ENCODE results near the gene ALDH1A2.
"Not testable (repeated sequence)": the region's sequence is repeated elsewhere in the genome, so short reads cannot be mapped to it uniquely, and the experiment has no call there.

ALDH1A2 gene

GRCh38 chr15:58039079-58040035 lies 26.2 kb downstream of the ALDH1A2 start:
- no peaks in the 10 kb centered on the region for H3K36me3 Mint-ChIP-seq
- no peak overlapping the region for H3K4me3 Mint-ChIP-seq
- no peak overlapping the region for H3K27ac Mint-ChIP-seq
- peaks cover 22% of the 10 kb centered on the region for H3K27me3 Mint-ChIP-seq
- no peaks in the 10 kb centered on the region for H3K9me3 Mint-ChIP-seq (ENCODE audit: low read depth)
- no peaks in the 10 kb centered on the region for H3K4me1 Mint-ChIP-seq (ENCODE audit: low read depth)

DNA sequence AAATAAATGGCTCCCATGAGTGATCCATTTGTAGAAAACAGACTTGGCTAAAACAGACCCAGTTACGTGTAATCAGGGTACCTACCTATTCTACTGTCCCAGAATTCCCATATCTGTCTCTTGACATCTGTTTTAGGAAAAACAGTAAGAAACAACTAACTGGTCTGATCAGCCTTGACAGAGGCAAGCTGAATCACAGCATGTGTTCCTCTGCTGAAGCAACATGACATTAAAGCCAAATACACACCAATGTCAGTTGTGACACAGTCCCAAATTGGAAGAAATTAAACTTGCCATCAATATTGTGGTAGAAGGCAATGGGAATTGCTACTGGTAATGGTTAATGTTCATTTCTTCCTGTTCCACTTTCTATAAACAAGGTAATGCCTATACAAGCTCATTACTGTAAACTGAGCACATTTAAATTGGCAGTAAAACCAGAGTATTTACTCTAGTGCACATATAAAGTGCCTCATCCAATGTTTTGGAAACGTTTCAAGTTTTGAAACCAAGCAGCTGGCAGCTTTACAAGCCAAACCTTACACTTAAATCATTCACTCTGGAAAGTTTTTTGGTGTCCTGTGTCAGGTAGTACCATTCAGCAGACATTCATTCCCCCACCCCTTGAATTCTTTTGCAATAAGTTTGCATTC lies 27.0 kb downstream of the ALDH1A2 start:
- no peak overlapping the region for H3K27ac Mint-ChIP-seq
- peaks cover 17% of the 10 kb centered on the region for H3K27me3 Mint-ChIP-seq
- H3K36me3 Mint-ChIP-seq = no peaks in the 10 kb centered on the region
- H3K9me3 Mint-ChIP-seq (ENCODE audit: low read depth) = no peaks in the 10 kb centered on the region
- H3K4me3 Mint-ChIP-seq = no peak overlapping the region
- H3K4me1 Mint-ChIP-seq (ENCODE audit: low read depth) = no peaks in the 10 kb centered on the region

DNA sequence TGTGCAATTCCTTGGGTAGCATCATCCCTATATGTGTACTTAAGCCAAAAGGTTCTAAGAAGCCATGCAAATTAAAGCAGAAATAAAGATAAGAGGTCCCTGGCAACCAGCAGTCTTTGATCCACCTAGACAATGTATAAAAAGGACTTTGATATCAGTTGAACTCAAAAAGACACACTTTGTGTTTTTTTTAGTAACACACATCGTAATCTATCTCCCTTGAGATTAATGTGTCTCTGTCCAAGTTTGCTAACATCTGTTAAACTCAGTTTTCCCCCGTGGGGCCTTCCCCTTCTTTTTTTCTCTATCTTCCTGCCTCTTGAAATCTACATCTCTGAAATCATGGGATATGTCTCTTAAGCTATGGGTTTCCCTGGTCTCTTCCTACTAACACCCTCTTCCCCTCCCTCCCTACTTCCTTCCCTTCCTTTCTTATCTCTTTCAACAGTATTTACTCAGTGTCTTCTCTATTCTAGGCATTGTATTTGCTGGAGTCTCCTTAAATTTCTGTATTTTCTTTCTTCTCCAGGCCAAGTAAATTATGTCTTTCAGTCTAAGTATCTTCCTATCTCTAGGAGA lies 27.7 kb downstream of the ALDH1A2 start:
- H3K9me3 Mint-ChIP-seq (ENCODE audit: low read depth) = no peaks in the 10 kb centered on the region
- peaks cover 14% of the 10 kb centered on the region for H3K27me3 Mint-ChIP-seq
- no peaks in the 10 kb centered on the region for H3K36me3 Mint-ChIP-seq
- H3K4me1 Mint-ChIP-seq (ENCODE audit: low read depth) = no peaks in the 10 kb centered on the region
- no peak overlapping the region for H3K27ac Mint-ChIP-seq
- H3K4me3 Mint-ChIP-seq = no peak overlapping the region

DNA sequence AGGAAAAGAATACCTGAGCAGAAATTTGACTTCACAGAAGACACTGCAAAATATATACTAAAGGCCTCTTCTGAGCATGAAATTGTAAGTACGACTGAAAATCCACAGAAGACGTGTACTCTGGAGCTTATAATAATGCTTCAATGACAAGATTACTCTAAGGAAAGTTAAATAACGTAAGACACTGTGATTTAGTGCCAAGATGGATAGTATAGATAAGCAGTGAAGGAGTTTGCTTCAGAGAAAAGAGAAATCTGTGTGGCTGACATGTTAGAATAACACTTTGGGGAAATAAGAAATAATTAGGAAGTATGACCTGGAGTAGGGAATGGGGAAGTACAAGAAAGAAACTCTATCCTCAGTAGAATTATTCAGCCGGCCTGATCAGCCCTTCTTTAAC lies 28.9 kb downstream of the ALDH1A2 start:
- H3K27me3 Mint-ChIP-seq = peaks cover 14% of the 10 kb centered on the region
- no peaks in the 10 kb centered on the region for H3K36me3 Mint-ChIP-seq
- H3K4me3 Mint-ChIP-seq = no peak overlapping the region
- H3K4me1 Mint-ChIP-seq (ENCODE audit: low read depth) = no peaks in the 10 kb centered on the region
- H3K9me3 Mint-ChIP-seq (ENCODE audit: low read depth) = no peaks in the 10 kb centered on the region
- no peak overlapping the region for H3K27ac Mint-ChIP-seq

DNA sequence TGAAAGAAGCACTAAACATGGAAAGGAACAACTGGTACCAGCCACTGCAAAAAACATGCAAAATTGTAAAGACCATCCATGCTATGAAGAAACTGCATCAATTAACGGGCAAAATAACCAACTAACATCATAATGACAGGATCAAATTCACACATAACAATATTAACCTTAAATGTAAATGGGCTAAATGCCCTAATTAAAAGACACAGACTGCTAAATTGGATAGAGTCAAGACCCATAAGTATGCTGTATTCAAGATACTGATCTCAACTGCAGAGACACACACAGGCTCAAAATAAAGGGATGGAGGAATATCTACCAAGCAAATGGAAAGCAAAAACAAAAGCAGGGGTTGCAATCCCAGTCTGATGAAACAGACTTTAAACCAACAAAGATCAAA lies 37.1 kb downstream of the ALDH1A2 start:
- not testable (repeated sequence) for H3K36me3 Mint-ChIP-seq; H3K27ac Mint-ChIP-seq; H3K4me1 Mint-ChIP-seq (ENCODE audit: low read depth); H3K27me3 Mint-ChIP-seq; H3K4me3 Mint-ChIP-seq
- H3K9me3 Mint-ChIP-seq (ENCODE audit: low read depth) = peaks cover 33% of the 10 kb centered on the region

GRCh38 chr15:58026552-58026951 lies 39.0 kb downstream of the ALDH1A2 start:
- H3K36me3 Mint-ChIP-seq = peaks cover 8% of the 10 kb centered on the region
- peaks cover 42% of the 10 kb centered on the region for H3K9me3 Mint-ChIP-seq (ENCODE audit: low read depth)
- H3K4me3 Mint-ChIP-seq = no peak overlapping the region
- no peaks in the 10 kb centered on the region for H3K4me1 Mint-ChIP-seq (ENCODE audit: low read depth)
- no peak overlapping the region for H3K27ac Mint-ChIP-seq
- H3K27me3 Mint-ChIP-seq = peaks cover 17% of the 10 kb centered on the region

DNA sequence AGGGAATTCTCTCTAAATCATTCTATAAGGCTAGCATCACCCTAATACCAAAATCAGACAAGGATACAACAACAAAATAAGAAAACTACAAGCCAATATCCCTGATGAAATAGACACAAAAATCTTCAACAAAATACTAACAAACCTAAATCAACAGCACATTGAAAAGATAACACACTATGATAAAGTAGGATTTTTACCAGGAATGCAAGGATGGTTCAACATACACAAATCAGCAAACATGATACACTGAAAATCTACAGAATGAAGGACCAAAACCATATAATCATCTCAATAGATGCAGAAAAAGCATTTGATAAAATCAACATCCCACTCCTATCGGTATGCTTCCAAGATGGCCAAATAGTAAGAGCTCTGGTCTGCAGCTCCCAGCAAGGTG lies 39.5 kb downstream of the ALDH1A2 start:
- Mint-ChIP-seq H3K27ac (no peak overlapping the region), H3K27me3 (peaks cover 18% of the 10 kb centered on the region), H3K4me3 (no peak overlapping the region), H3K9me3 (ENCODE audit: low read depth) (peaks cover 42% of the 10 kb centered on the region), H3K36me3 (peaks cover 10% of the 10 kb centered on the region), H3K4me1 (ENCODE audit: low read depth) (no peaks in the 10 kb centered on the region)

- peaks cover 5% of the 10 kb centered on the region for H3K36me3 Mint-ChIP-seq
- no peak overlapping the region for H3K27ac Mint-ChIP-seq
- H3K9me3 Mint-ChIP-seq (ENCODE audit: low read depth) = peaks cover 33% of the 10 kb centered on the region
- H3K4me3 Mint-ChIP-seq = no peak overlapping the region
- no peaks in the 10 kb centered on the region for H3K4me1 Mint-ChIP-seq (ENCODE audit: low read depth)
- peaks cover 17% of the 10 kb centered on the region for H3K27me3 Mint-ChIP-seq
Observed at GRCh38 chr15:58021332-58022230, 43.9 kb downstream of the ALDH1A2 start.

DNA sequence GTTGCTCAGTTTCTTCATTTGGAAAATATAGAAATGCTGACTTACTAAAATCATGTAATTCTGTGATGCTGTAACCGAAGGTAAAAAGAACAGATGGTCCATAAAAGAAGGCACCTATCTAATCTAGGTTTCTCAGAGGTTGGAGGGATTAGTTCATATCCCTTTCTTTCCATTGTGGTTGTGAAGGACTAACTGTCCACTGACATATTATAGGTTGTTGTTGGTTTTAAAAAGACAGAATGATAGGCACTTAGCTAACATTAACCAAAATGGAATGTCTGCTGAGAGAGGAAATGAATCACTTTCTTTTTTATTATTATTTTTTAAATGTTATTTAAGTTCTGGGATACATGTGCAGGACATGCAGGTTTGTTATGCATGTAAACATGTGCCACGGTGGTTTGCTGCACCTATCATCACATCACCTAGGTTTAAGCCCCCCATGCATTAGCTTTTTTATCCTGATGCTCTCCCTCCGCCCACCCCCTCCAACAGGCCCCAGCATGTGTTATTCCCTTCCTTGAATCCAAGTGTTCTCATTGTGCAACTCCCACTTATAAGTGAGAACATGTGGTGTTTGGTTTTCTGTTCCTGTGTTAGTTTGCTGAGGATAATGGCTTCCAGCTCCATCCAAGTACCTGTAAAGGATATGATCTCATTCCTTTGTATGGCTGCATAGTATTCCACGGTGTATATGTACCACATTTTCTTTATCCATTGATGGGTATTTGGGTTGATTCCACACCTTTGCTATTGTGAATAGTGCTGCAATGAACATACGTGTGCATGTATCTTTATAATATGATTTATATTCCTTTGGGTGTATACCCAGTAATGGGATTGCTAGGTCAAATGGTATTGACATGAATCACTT lies 45.8 kb downstream of the ALDH1A2 start:
- Mint-ChIP-seq H3K36me3 (peaks cover 5% of the 10 kb centered on the region), H3K4me3 (no peak overlapping the region), H3K27me3 (peaks cover 17% of the 10 kb centered on the region), H3K9me3 (ENCODE audit: low read depth) (peaks cover 20% of the 10 kb centered on the region), H3K27ac (no peak overlapping the region), H3K4me1 (ENCODE audit: low read depth) (no peaks in the 10 kb centered on the region)

GRCh38 chr15:58017869-58018268 lies 47.6 kb downstream of the ALDH1A2 start:
- H3K4me3 Mint-ChIP-seq = no peak overlapping the region
- no peaks in the 10 kb centered on the region for H3K4me1 Mint-ChIP-seq (ENCODE audit: low read depth)
- H3K27ac Mint-ChIP-seq = no peak overlapping the region
- peaks cover 6% of the 10 kb centered on the region for H3K9me3 Mint-ChIP-seq (ENCODE audit: low read depth)
- H3K36me3 Mint-ChIP-seq = peaks cover 2% of the 10 kb centered on the region
- peaks cover 18% of the 10 kb centered on the region for H3K27me3 Mint-ChIP-seq

DNA sequence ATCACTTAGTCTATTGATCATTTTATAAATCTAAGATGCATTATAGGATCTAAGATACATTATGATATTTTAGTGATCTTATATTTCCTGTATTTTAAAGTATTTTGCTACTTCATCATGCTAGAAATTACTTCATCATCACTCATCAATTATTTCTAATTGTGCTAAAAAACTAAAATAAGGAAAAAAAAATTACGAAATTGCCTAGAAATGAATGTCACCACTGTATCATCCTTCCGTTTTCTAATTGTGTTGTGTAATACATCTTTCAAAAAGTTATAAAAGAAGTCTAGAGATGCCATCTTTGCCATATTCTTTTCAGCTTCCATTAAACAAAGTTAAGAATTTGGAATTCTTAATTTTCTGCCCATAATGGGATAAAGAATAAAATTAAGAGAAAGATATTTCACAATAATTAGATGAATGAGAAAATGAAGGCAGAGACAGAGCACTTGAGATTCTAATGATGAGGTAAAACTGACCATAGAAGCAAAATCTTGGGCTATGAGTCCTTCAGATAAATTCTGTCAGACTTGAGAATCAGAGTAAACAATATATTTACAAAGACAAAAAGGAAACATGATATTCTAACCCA lies 48.8 kb downstream of the ALDH1A2 start:
- Mint-ChIP-seq H3K27ac (no peak overlapping the region), H3K9me3 (ENCODE audit: low read depth) (no peaks in the 10 kb centered on the region), H3K36me3 (peaks cover 2% of the 10 kb centered on the region), H3K27me3 (peaks cover 17% of the 10 kb centered on the region), H3K4me3 (no peak overlapping the region), H3K4me1 (ENCODE audit: low read depth) (no peaks in the 10 kb centered on the region)

GRCh38 chr15:58015565-58015964 lies 49.9 kb downstream of the ALDH1A2 start:
- Mint-ChIP-seq H3K27me3 (peaks cover 16% of the 10 kb centered on the region), H3K27ac (no peak overlapping the region), H3K36me3 (no peaks in the 10 kb centered on the region), H3K4me1 (ENCODE audit: low read depth) (no peaks in the 10 kb centered on the region), H3K4me3 (no peak overlapping the region), H3K9me3 (ENCODE audit: low read depth) (no peaks in the 10 kb centered on the region)

GRCh38 chr15:58014470-58014869 lies 51.0 kb downstream of the ALDH1A2 start:
- H3K27me3 Mint-ChIP-seq = peaks cover 11% of the 10 kb centered on the region
- H3K4me1 Mint-ChIP-seq (ENCODE audit: low read depth) = no peaks in the 10 kb centered on the region
- no peak overlapping the region for H3K4me3 Mint-ChIP-seq
- no peaks in the 10 kb centered on the region for H3K36me3 Mint-ChIP-seq
- no peak overlapping the region for H3K27ac Mint-ChIP-seq
- H3K9me3 Mint-ChIP-seq (ENCODE audit: low read depth) = no peaks in the 10 kb centered on the region
